ENCODE results near the gene CCR7.

DNA sequence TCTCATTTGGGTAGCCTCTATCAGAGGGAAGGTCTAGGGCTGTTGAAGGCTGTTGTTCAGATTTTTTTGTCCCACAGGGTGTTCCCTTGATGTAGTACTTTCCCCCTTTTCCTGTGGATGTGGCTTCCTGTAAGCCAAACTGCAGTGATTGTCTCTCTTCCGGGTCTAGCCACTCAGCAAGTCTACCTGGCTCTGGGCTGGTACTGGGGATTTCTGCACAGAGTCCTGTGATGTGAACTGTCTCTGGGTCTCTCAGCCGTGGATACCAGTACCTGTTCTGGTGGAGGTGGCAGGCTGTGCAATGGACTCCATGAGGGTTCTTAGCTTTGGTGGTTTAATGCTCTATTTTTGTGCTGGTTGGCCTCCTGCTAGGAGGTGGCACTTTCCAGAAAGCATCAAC, 23.3 kb upstream of the CCR7 start:
- TF ChIP-seq, protein P1, sequence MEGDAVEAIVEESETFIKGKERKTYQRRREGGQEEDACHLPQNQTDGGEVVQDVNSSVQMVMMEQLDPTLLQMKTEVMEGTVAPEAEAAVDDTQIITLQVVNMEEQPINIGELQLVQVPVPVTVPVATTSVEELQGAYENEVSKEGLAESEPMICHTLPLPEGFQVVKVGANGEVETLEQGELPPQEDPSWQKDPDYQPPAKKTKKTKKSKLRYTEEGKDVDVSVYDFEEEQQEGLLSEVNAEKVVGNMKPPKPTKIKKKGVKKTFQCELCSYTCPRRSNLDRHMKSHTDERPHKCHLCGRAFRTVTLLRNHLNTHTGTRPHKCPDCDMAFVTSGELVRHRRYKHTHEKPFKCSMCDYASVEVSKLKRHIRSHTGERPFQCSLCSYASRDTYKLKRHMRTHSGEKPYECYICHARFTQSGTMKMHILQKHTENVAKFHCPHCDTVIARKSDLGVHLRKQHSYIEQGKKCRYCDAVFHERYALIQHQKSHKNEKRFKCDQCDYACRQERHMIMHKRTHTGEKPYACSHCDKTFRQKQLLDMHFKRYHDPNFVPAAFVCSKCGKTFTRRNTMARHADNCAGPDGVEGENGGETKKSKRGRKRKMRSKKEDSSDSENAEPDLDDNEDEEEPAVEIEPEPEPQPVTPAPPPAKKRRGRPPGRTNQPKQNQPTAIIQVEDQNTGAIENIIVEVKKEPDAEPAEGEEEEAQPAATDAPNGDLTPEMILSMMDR (IDR thresholded peaks at IDR 0.05) = no peak
- no peak for TF ChIP-seq POLR2A (IDR thresholded peaks at IDR 0.05)
- TF ChIP-seq POLR2AphosphoS5 (IDR thresholded peaks at IDR 0.05) = no peak

Measured in suprapubic skin (tissue), 4 donors.